Panc1 (cell line): Measurements from ENCODE around the gene KBTBD4. TPM values are rescaled to one million over a fixed set of nuclear protein-coding genes. Genes with fewer than 3 reads are reported as not detected.

ENCODE experiments used
- ATAC-seq: fragments of 200-7000 bp; cut with Tn5 transposase; 2 replicates; pipeline ENCODE4 v1.9.1; 2020; ENCODE audit warnings: mild to moderate bottlenecking, moderate library complexity
- BruUV-seq: library from RNA; stranded (reverse); fragments of 400-500 nt; replicated peaks from 2 replicates; lab custom pipeline; 2021; lab: Mats Ljungman, UMichigan
- CTCF ChIA-PET: fragments of 300-600 bp; sonication (Branson Sonifier 250); formaldehyde crosslinking; loops from one replicate; lab custom pipeline; 2022; ENCODE audit warnings: antibody characterized with exemption; lab: Charles Lee
- POLR2A ChIA-PET: fragments of 300-600 bp; sonication (Branson Sonifier 250); formaldehyde crosslinking; loops from one replicate; lab custom pipeline; 2022; ENCODE audit warnings: antibody characterized with exemption; lab: Charles Lee
- DNase-seq: peaks from one replicate; pipeline ENCODE4 v3.0.0-alpha.2; 2010; ENCODE audit warnings: low read depth, low spot score
- H3K27ac ChIP-seq: 2 replicates; pipeline ENCODE4 v1.5.1; 2011; ENCODE audit warnings: mild to moderate bottlenecking, low read length, inconsistent platforms
- H3K27me3 ChIP-seq: fragments of 200-500 bp; sonication (Bioruptor generic); 2 replicates; pipeline ENCODE4 v1.6.0; 2014; ENCODE audit warnings: low read length, inconsistent platforms; ENCODE audit not compliant: control insufficient read depth, insufficient read depth
- H3K36me3 ChIP-seq: fragments of 200-500 bp; sonication (Bioruptor generic); 2 replicates; pipeline ENCODE4 v1.5.1; 2014; ENCODE audit warnings: inconsistent platforms, mild to moderate bottlenecking, low read length, moderate library complexity; ENCODE audit not compliant: control insufficient read depth, insufficient read depth
- H3K4me1 ChIP-seq: 2 replicates; pipeline ENCODE4 v1.5.1; 2011; ENCODE audit warnings: inconsistent platforms, mild to moderate bottlenecking, low read length, moderate library complexity; ENCODE audit not compliant: control insufficient read depth, insufficient read depth
- H3K4me3 ChIP-seq, 2 experiments: 2 replicates each; pipeline ENCODE4 v1.5.1; 2011 to 2012; ENCODE audit warnings: low read depth in 2 of 2, low read length in 2 of 2, mild to moderate bottlenecking in 2 of 2, inconsistent platforms in 1 of 2, moderate library complexity in 1 of 2
- H3K9me3 ChIP-seq: fragments of 200-500 bp; sonication (Bioruptor generic); 2 replicates; pipeline ENCODE4 v1.5.1; 2014; ENCODE audit warnings: low read depth, mild to moderate bottlenecking, inconsistent platforms, low read length, moderate library complexity; ENCODE audit not compliant: control insufficient read depth, insufficient read depth
- CTCF ChIP-seq: fragments of 450-650 bp; IDR thresholded peaks from 2 replicates; pipeline ENCODE4 v1.5.1; 2017; ENCODE audit warnings: mild to moderate bottlenecking
- POLR2AphosphoS5 ChIP-seq: IDR thresholded peaks from 2 replicates; pipeline ENCODE4 v1.6.1; 2012; ENCODE audit warnings: mild to moderate bottlenecking, low read depth, low read length, moderate library complexity
- REST ChIP-seq, 2 experiments: IDR thresholded peaks; 2 replicates each; pipeline ENCODE4 v1.6.1; 2011 to 2012; ENCODE audit warnings: low read depth in 2 of 2, control low read depth in 1 of 2, low read length in 1 of 2, mild to moderate bottlenecking in 1 of 2, moderate library complexity in 1 of 2; ENCODE audit not compliant: insufficient read depth in 1 of 2
- SIN3A ChIP-seq: IDR thresholded peaks from 2 replicates; pipeline ENCODE4 v1.6.1; 2012; ENCODE audit warnings: low read depth, mild to moderate bottlenecking, low read length, moderate library complexity, borderline replicate concordance; ENCODE audit not compliant: insufficient read depth
- TCF7L2 ChIP-seq: IDR thresholded peaks from 2 replicates; pipeline ENCODE4 v1.6.1; 2011; ENCODE audit warnings: mild to moderate bottlenecking, low read depth, low read length, inconsistent platforms
- in situ Hi-C: cut with HindIII; loops from 2 replicates; pipeline ENCODE4 v1.10.0; 2016; ENCODE audit warnings: low sequenced_read_pairs, low pct_unique_long_range_greater_than_20kb
- intact Hi-C: fragments of 100-400 bp; cut with micrococcal nuclease; formaldehyde crosslinking; loops from one replicate; pipeline ENCODE4 v1.10.0; 2022; ENCODE audit not compliant: unreplicated experiment
- total RNA-seq: library from RNA; stranded (reverse); gene quantifications from one replicate; pipeline ENCODE4 v1.2.1, GENCODE V29; 2021; ENCODE audit not compliant: unreplicated experiment

The KBTBD4 gene
- total RNA-seq, 1 experiment from 2014 or later = 23.2 TPM

GRCh38 chr11:47570651-47571356, 8.0 kb downstream of the KBTBD4 start:
- CTCF ChIA-PET = no interaction called here
- DNase-seq = no peak

GRCh38 chr11:47569646-47570045, 9.1 kb downstream of the KBTBD4 start:
- peaks cover 15% of the 10 kb centered on the region for H3K36me3 ChIP-seq
- peaks cover 16% of the 10 kb centered on the region for H3K4me1 ChIP-seq
- POLR2A ChIA-PET = no interaction called here
- H3K27ac ChIP-seq = no peak overlapping the region
- no peaks in the 10 kb centered on the region for H3K9me3 ChIP-seq
- ATAC-seq = no peak
- no peak overlapping the region for H3K4me3 ChIP-seq
- TF ChIP-seq CTCF (no peak), POLR2AphosphoS5 (no peak), TCF7L2 (no peak), SIN3A (no peak), REST (IDR thresholded peaks at IDR 0.05; ENCODE audit: insufficient read depth in 1 of 2, low read depth in 2 of 2, low read length in 1 of 2) (no peak)
- in situ Hi-C loops (no loop called here), intact Hi-C loops (no loop called here)
- BruUV-seq = no TSS peak
- CTCF ChIA-PET = interaction anchor here (0.6 kb wide), 1 partner anchor 7 kb away, joined by 5 read pairs; no protein-coding TSS in a partner anchor
- no peaks in the 10 kb centered on the region for H3K27me3 ChIP-seq
- DNase-seq = no peak

More at GRCh38 chr11:47570651-47571356, 8.0 kb downstream of the KBTBD4 start:
- intact Hi-C loops = no loop called here
- Histone ChIP-seq H3K27me3 (no peaks in the 10 kb centered on the region), H3K27ac (no peak overlapping the region), H3K36me3 (peaks cover 18% of the 10 kb centered on the region), H3K4me3 (no peak overlapping the region), H3K4me1 (peaks cover 16% of the 10 kb centered on the region), H3K9me3 (no peaks in the 10 kb centered on the region)
- BruUV-seq = no TSS peak
- no peak for ATAC-seq
- TF ChIP-seq CTCF (no peak), POLR2AphosphoS5 (no peak), SIN3A (no peak), TCF7L2 (no peak), REST (IDR thresholded peaks at IDR 0.05; ENCODE audit: insufficient read depth in 1 of 2, low read depth in 2 of 2, low read length in 1 of 2) (no peak)
- in situ Hi-C loops = no loop called here
- POLR2A ChIA-PET = no interaction called here
